ENCODE data around the gene KCNAB1.

KCNAB1 gene

DNA sequence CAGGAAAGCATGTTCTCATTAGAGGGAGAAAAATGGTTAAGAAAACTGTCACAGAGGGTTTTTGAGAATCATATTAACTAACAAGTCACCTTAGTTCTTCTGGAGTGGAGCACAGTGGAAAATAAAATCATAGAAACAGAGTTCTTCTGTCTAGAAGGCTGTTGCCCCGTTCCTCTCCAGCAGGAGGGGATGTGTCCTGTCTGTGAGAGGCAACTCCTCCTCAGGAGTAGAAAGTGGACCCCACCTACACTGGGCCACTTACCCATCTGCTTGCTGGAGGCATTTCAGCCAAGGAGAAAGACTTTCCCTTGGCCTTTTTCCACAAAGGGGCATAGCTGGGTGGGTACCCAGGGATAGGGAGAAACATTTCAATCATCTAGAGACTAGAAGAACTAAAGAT lies 327.9 kb downstream of the KCNAB1 start:
- Histone ChIP-seq H2BK15ac (ENCODE audit: low read depth, poor library complexity, severe bottlenecking) (no peak overlapping the region), H3K9me3 (ENCODE audit: control insufficient read depth, low read length) (no peaks in the 10 kb centered on the region), H3K27me3 (ENCODE audit: control insufficient read depth in 1 of 2, insufficient read depth in 1 of 2, low read length in 2 of 2) (no peaks in the 10 kb centered on the region), H2BK12ac (ENCODE audit: low read length in 2 of 2) (no peak overlapping the region), H2BK120ac (ENCODE audit: low read depth, low read length) (no peak overlapping the region), H3K9ac (ENCODE audit: low read length) (no peak overlapping the region), H3K4ac (ENCODE audit: low read depth in 1 of 2, low read length in 2 of 2) (no peak overlapping the region), H3K4me3 (ENCODE audit: insufficient read depth in 1 of 2, low read depth in 1 of 2, low read length in 2 of 2) (no peak overlapping the region), H3K4me2 (ENCODE audit: low read length, poor library complexity, severe bottlenecking) (no peak overlapping the region), H2BK5ac (ENCODE audit: low read depth, low read length, poor library complexity, severe bottlenecking) (no peak overlapping the region), H3K4me1 (ENCODE audit: control insufficient read depth, insufficient read depth, low read depth, low read length) (no peaks in the 10 kb centered on the region), H3K18ac (ENCODE audit: low read depth in 1 of 2, low read length in 2 of 2) (no peak overlapping the region), H3K79me1 (replicated peaks; ENCODE audit: low read length, poor library complexity, severe bottlenecking) (no peaks in the 10 kb centered on the region), H3K23ac (ENCODE audit: low read length in 2 of 2) (no peak overlapping the region), H2AK5ac (ENCODE audit: low read length, severe bottlenecking) (no peak overlapping the region), H3K27ac (ENCODE audit: low read length, poor library complexity, severe bottlenecking) (no peak overlapping the region), H3K36me3 (ENCODE audit: control insufficient read depth in 1 of 2, insufficient read depth in 2 of 2, low read depth in 1 of 2, low read length in 2 of 2) (no peaks in the 10 kb centered on the region), H4K8ac (ENCODE audit: low read length) (no peak overlapping the region), H4K91ac (ENCODE audit: low read length) (no peak overlapping the region), H3K14ac (ENCODE audit: low read length in 2 of 2) (no peak overlapping the region), H2AFZ (ENCODE audit: low read depth, low read length) (no peak overlapping the region)
- WGBS: 44% methylated on average over 1 of the region's 1 CpG
- peak; percentile 59 for DNase-seq

DNA sequence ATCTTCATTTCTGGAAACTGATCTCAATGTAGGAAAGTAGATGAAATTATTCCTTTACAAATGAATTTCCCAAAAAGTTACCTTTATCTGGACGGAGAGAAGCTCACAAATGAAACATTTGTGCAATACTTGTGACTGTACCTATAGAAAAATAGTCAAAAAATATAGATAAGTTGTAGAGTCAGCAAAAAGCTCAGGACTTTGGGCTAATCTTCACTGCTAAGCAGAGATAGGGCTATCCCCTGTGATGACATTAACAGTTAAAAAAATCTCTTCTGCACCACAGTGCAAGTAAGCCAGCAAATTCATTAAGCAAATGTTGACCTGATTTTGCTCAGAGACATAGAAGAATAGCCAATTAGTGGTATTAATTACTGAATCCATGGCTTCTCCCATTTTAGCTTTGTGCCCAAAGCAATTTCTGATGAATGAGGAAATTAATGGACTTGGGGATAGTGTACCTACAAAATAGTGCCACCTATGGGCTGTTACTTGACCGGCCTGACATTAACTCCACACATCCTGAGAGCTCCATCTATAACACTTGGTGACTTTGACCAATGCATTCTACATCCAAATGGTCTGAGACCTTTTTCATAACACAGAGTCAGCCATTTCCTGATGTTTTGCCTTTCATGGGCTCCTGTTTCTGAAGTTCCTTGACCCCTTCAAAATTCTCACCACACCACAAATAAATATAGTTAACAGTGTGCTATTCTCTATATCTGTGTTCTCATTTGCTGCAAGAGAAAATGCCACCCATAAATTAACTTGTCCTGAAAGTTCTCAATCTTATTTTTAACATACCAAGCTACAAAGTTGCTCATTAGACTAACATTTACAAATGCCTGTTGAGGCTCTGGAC lies 329.6 kb downstream of the KCNAB1 start:
- Histone ChIP-seq H3K4me2 (ENCODE audit: low read length, poor library complexity, severe bottlenecking) (no peak overlapping the region), H4K91ac (ENCODE audit: low read length) (no peak overlapping the region), H3K79me1 (replicated peaks; ENCODE audit: low read length, poor library complexity, severe bottlenecking) (no peaks in the 10 kb centered on the region), H3K23ac (ENCODE audit: low read length in 2 of 2) (no peak overlapping the region), H2BK120ac (ENCODE audit: low read depth, low read length) (no peak overlapping the region), H3K4me1 (ENCODE audit: control insufficient read depth, insufficient read depth, low read depth, low read length) (no peaks in the 10 kb centered on the region), H3K27ac (ENCODE audit: low read length, poor library complexity, severe bottlenecking) (no peak overlapping the region), H3K14ac (ENCODE audit: low read length in 2 of 2) (no peak overlapping the region), H2BK5ac (ENCODE audit: low read depth, low read length, poor library complexity, severe bottlenecking) (no peak overlapping the region), H3K9ac (ENCODE audit: low read length) (no peak overlapping the region), H2AFZ (ENCODE audit: low read depth, low read length) (no peak overlapping the region), H2AK5ac (ENCODE audit: low read length, severe bottlenecking) (no peak overlapping the region), H3K27me3 (ENCODE audit: control insufficient read depth in 1 of 2, insufficient read depth in 1 of 2, low read length in 2 of 2) (no peaks in the 10 kb centered on the region), H3K18ac (ENCODE audit: low read depth in 1 of 2, low read length in 2 of 2) (no peak overlapping the region), H3K9me3 (ENCODE audit: control insufficient read depth, low read length) (no peaks in the 10 kb centered on the region), H2BK12ac (ENCODE audit: low read length in 2 of 2) (no peak overlapping the region), H4K8ac (ENCODE audit: low read length) (no peak overlapping the region), H3K4me3 (ENCODE audit: insufficient read depth in 1 of 2, low read depth in 1 of 2, low read length in 2 of 2) (no peak overlapping the region), H3K4ac (ENCODE audit: low read depth in 1 of 2, low read length in 2 of 2) (no peak overlapping the region), H3K36me3 (ENCODE audit: control insufficient read depth in 1 of 2, insufficient read depth in 2 of 2, low read depth in 1 of 2, low read length in 2 of 2) (no peaks in the 10 kb centered on the region), H2BK15ac (ENCODE audit: low read depth, poor library complexity, severe bottlenecking) (no peak overlapping the region)
- 18% methylated on average over 1 of the region's 2 CpGs for WGBS
- DNase-seq: peak; percentile 29

DNA sequence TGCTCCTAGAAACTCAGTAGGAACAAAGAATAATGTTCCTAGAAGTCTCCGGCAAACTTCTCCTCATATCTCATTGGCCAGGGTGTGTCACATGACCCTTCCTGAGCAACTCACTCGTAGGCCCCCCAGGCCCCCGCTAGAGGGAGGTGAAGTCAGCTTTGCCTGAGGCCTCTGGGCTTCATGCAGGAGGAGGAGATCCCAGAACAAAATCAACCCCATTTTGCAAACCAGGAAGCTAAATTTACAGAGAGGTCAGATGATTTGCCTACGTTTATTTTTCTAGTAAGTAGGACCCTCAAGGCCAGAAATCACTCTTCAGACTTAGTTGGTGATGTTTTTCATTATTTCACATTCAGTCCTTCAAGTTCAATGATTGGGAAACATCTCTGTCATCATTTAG lies 335.5 kb downstream of the KCNAB1 start:
- no peak overlapping the region for H2BK120ac ChIP-seq (ENCODE audit: low read depth, low read length)
- H3K4me1 ChIP-seq (ENCODE audit: control insufficient read depth, insufficient read depth, low read depth, low read length): peaks cover 2% of the 10 kb centered on the region
- H2AFZ ChIP-seq (ENCODE audit: low read depth, low read length): no peak overlapping the region
- no peak overlapping the region for H3K27ac ChIP-seq (ENCODE audit: low read length, poor library complexity, severe bottlenecking)
- H3K23ac ChIP-seq (ENCODE audit: low read length in 2 of 2): no peak overlapping the region
- H3K18ac ChIP-seq (ENCODE audit: low read depth in 1 of 2, low read length in 2 of 2): no peak overlapping the region
- H2AK5ac ChIP-seq (ENCODE audit: low read length, severe bottlenecking): no peak overlapping the region
- H2BK12ac ChIP-seq (ENCODE audit: low read length in 2 of 2): no peak overlapping the region
- H3K27me3 ChIP-seq (ENCODE audit: control insufficient read depth in 1 of 2, insufficient read depth in 1 of 2, low read length in 2 of 2): no peaks in the 10 kb centered on the region
- H3K9me3 ChIP-seq (ENCODE audit: control insufficient read depth, low read length): no peaks in the 10 kb centered on the region
- H2BK5ac ChIP-seq (ENCODE audit: low read depth, low read length, poor library complexity, severe bottlenecking): no peak overlapping the region
- WGBS: 74% methylated on average over 4 of the region's 4 CpGs
- no peaks in the 10 kb centered on the region for H3K79me1 ChIP-seq (replicated peaks; ENCODE audit: low read length, poor library complexity, severe bottlenecking)
- no peak overlapping the region for H4K8ac ChIP-seq (ENCODE audit: low read length)
- H3K36me3 ChIP-seq (ENCODE audit: control insufficient read depth in 1 of 2, insufficient read depth in 2 of 2, low read depth in 1 of 2, low read length in 2 of 2): no peaks in the 10 kb centered on the region
- no peak overlapping the region for H3K4me3 ChIP-seq (ENCODE audit: insufficient read depth in 1 of 2, low read depth in 1 of 2, low read length in 2 of 2)
- H2BK15ac ChIP-seq (ENCODE audit: low read depth, poor library complexity, severe bottlenecking): no peak overlapping the region
- no peak overlapping the region for H3K4me2 ChIP-seq (ENCODE audit: low read length, poor library complexity, severe bottlenecking)
- H4K91ac ChIP-seq (ENCODE audit: low read length): no peak overlapping the region
- no peak overlapping the region for H3K14ac ChIP-seq (ENCODE audit: low read length in 2 of 2)
- DNase-seq: no peak
- H3K4ac ChIP-seq (ENCODE audit: low read depth in 1 of 2, low read length in 2 of 2): no peak overlapping the region
- H3K9ac ChIP-seq (ENCODE audit: low read length): no peak overlapping the region

DNA sequence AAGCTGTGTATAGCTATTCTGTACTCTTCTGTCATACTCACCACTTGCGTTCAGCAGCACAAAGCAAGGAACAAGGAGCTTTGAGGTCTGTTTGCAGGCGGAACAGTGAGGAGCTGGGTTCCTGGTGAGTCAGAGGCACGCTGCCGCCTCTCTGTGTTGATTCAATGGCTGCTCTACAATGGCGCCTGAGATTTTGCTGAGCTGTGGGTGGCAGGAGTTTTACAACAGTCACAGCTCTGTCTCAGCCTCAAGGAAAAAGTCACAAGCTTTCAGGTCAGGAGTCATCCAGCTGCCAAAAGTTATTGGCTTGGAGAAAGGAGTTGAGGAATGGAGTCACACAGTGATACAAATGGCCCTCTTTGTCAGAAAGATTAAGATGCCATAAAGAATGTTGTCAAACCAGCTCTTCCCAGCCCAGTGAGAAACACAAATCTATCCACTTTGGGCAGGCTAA lies 336.4 kb downstream of the KCNAB1 start:
- no peaks in the 10 kb centered on the region for H3K36me3 ChIP-seq (ENCODE audit: control insufficient read depth in 1 of 2, insufficient read depth in 2 of 2, low read depth in 1 of 2, low read length in 2 of 2)
- H2AFZ ChIP-seq (ENCODE audit: low read depth, low read length): peak overlapping the region; percentile 20
- H3K23ac ChIP-seq (ENCODE audit: low read length in 2 of 2): no peak overlapping the region
- no peaks in the 10 kb centered on the region for H3K9me3 ChIP-seq (ENCODE audit: control insufficient read depth, low read length)
- H3K27me3 ChIP-seq (ENCODE audit: control insufficient read depth in 1 of 2, insufficient read depth in 1 of 2, low read length in 2 of 2): no peaks in the 10 kb centered on the region
- H4K8ac ChIP-seq (ENCODE audit: low read length): no peak overlapping the region
- no peak overlapping the region for H3K14ac ChIP-seq (ENCODE audit: low read length in 2 of 2)
- no peak overlapping the region for H3K4me3 ChIP-seq (ENCODE audit: insufficient read depth in 1 of 2, low read depth in 1 of 2, low read length in 2 of 2)
- no peak overlapping the region for H2BK5ac ChIP-seq (ENCODE audit: low read depth, low read length, poor library complexity, severe bottlenecking)
- no peak overlapping the region for H4K91ac ChIP-seq (ENCODE audit: low read length)
- H3K4me1 ChIP-seq (ENCODE audit: control insufficient read depth, insufficient read depth, low read depth, low read length): peaks cover 2% of the 10 kb centered on the region
- H3K79me1 ChIP-seq (replicated peaks; ENCODE audit: low read length, poor library complexity, severe bottlenecking): no peaks in the 10 kb centered on the region
- H3K4ac ChIP-seq (ENCODE audit: low read depth in 1 of 2, low read length in 2 of 2): no peak overlapping the region
- H3K27ac ChIP-seq (ENCODE audit: low read length, poor library complexity, severe bottlenecking): no peak overlapping the region
- no peak overlapping the region for H3K4me2 ChIP-seq (ENCODE audit: low read length, poor library complexity, severe bottlenecking)
- H2BK12ac ChIP-seq (ENCODE audit: low read length in 2 of 2): no peak overlapping the region
- DNase-seq: peak; percentile 38
- no peak overlapping the region for H3K9ac ChIP-seq (ENCODE audit: low read length)
- H2BK120ac ChIP-seq (ENCODE audit: low read depth, low read length): no peak overlapping the region
- WGBS: 58% methylated on average over 5 of the region's 5 CpGs
- no peak overlapping the region for H3K18ac ChIP-seq (ENCODE audit: low read depth in 1 of 2, low read length in 2 of 2)
- no peak overlapping the region for H2AK5ac ChIP-seq (ENCODE audit: low read length, severe bottlenecking)
- no peak overlapping the region for H2BK15ac ChIP-seq (ENCODE audit: low read depth, poor library complexity, severe bottlenecking)
